GM23338 (cell line): ENCODE results near the gene HACE1. TPM values are rescaled to one million over a fixed set of nuclear protein-coding genes. Genes with fewer than 3 reads are reported as not detected.
A peak's percentile ranks its signal among the peaks of the same experiment; 100 is the strongest.

Experiments
- ATAC-seq: fragments of 200-7000 bp; cut with Tn5 transposase; 3 replicates; pipeline ENCODE4 v1.9.1; 2020
- DNase-seq: peaks from one replicate; pipeline ENCODE4 v3.0.0-alpha.2; 2015; ENCODE audit warnings: low spot score
- H2AFZ ChIP-seq: fragments of 200-600 bp; sonication (generic); 2 replicates; pipeline ENCODE4 v1.8.0; 2016; ENCODE audit warnings: antibody characterized with exemption, mild to moderate bottlenecking, moderate library complexity
- H3F3A ChIP-seq: fragments of 200-600 bp; sonication (generic); replicated peaks from 2 replicates; pipeline ENCODE4 v1.8.0; 2017; ENCODE audit warnings: antibody characterized with exemption, mixed run types, low read depth
- H3K27ac ChIP-seq: fragments of 200-600 bp; sonication (generic); 2 replicates; pipeline ENCODE4 v1.6.1; 2016; ENCODE audit warnings: low read depth
- H3K27me3 ChIP-seq: fragments of 200-600 bp; sonication (generic); 2 replicates; pipeline ENCODE4 v1.8.0; 2016; ENCODE audit warnings: mild to moderate bottlenecking, mixed run types, moderate library complexity; ENCODE audit not compliant: insufficient read depth
- H3K36me3 ChIP-seq: fragments of 200-600 bp; sonication (generic); 2 replicates; pipeline ENCODE4 v1.8.0; 2016; ENCODE audit warnings: mild to moderate bottlenecking; ENCODE audit not compliant: insufficient read depth
- H3K4me1 ChIP-seq: fragments of 200-600 bp; sonication (generic); 2 replicates; pipeline ENCODE4 v1.8.0; 2016; ENCODE audit warnings: mild to moderate bottlenecking, moderate library complexity; ENCODE audit not compliant: insufficient read depth
- H3K4me2 ChIP-seq: fragments of 200-600 bp; sonication (generic); 2 replicates; pipeline ENCODE4 v1.7.1; 2017; ENCODE audit warnings: mixed run types
- H3K4me3 ChIP-seq: fragments of 200-600 bp; sonication (generic); 2 replicates; pipeline ENCODE4 v1.6.1; 2016; ENCODE audit warnings: mixed run types
- H3K79me2 ChIP-seq: fragments of 200-600 bp; sonication (generic); replicated peaks from 2 replicates; pipeline ENCODE4 v1.8.0; 2017; ENCODE audit warnings: mild to moderate bottlenecking; ENCODE audit not compliant: insufficient read depth
- H3K9me2 ChIP-seq: fragments of 200-600 bp; sonication (generic); 2 replicates; pipeline ENCODE4 v1.8.0; 2017; ENCODE audit not compliant: insufficient read depth
- H4K20me1 ChIP-seq: fragments of 200-600 bp; sonication (generic); replicated peaks from 2 replicates; pipeline ENCODE4 v1.8.0; 2017; ENCODE audit warnings: mild to moderate bottlenecking; ENCODE audit not compliant: insufficient read depth
- H3K27ac Mint-ChIP-seq: 2 replicates; pipeline ENCODE4 v1.8.0; 2020; ENCODE audit warnings: inconsistent platforms, mild to moderate bottlenecking, moderate library complexity, mixed read lengths
- H3K27me3 Mint-ChIP-seq: 3 replicates; pipeline ENCODE4 v1.8.0; 2022; ENCODE audit warnings: low read depth, mild to moderate bottlenecking, moderate library complexity, mixed read lengths, inconsistent platforms; ENCODE audit not compliant: insufficient read depth, poor library complexity
- H3K36me3 Mint-ChIP-seq: 3 replicates; pipeline ENCODE4 v1.8.0; 2021; ENCODE audit warnings: low read depth, mild to moderate bottlenecking, inconsistent platforms, moderate library complexity, mixed read lengths
- H3K4me1 Mint-ChIP-seq: 3 replicates; pipeline ENCODE4 v1.8.0; 2020; ENCODE audit warnings: mild to moderate bottlenecking, inconsistent platforms, mixed read lengths
- H3K4me3 Mint-ChIP-seq: 3 replicates; pipeline ENCODE4 v1.8.0; 2021; ENCODE audit warnings: moderate library complexity, mild to moderate bottlenecking, inconsistent platforms, mixed read lengths
- H3K9me3 Mint-ChIP-seq: 3 replicates; pipeline ENCODE4 v1.8.0; 2020; ENCODE audit warnings: moderate library complexity, mild to moderate bottlenecking, inconsistent platforms, mixed read lengths
- EZH2 ChIP-seq: fragments of 200-600 bp; sonication (generic); IDR thresholded peaks from one replicate; pipeline ENCODE4 v1.8.0; 2017; ENCODE audit warnings: antibody characterized with exemption, mild to moderate bottlenecking, low read depth; ENCODE audit not compliant: unreplicated experiment
- JUNB ChIP-seq: IDR thresholded peaks from one replicate; pipeline ENCODE4 v1.6.1; 2016; ENCODE audit warnings: antibody characterized with exemption; ENCODE audit not compliant: unreplicated experiment
- POLR2AphosphoS5 ChIP-seq: IDR thresholded peaks from 2 replicates; pipeline ENCODE4 v1.6.1; 2016; ENCODE audit warnings: antibody characterized with exemption, low read depth
- STAT1 ChIP-seq: IDR thresholded peaks from one replicate; pipeline ENCODE4 v1.6.1; 2016; ENCODE audit warnings: antibody characterized with exemption; ENCODE audit not compliant: unreplicated experiment
- polyA plus RNA-seq: library from polyadenylated mRNA; unstranded; fragments of >200 nt; fragmentation: Nextera tagmentation; extraction: Ambion mirVana; gene quantifications from 2 replicates; pipeline ENCODE4 v1.2.1, GENCODE V29; 2016
- total RNA-seq: library from RNA; depleted of rRNA; stranded (reverse); fragments of >200 nt; shearing (Covaris generic); gene quantifications from 2 replicates; pipeline ENCODE4 v1.2.3, GENCODE V29; 2014
- TF ChIP-seq, protein P1 (sequence below), 2 experiments: fragments of 200-600 bp in 1 of 2; sonication (generic) in 1 of 2; conservative IDR thresholded peaks; 2 replicates each; pipeline versions ENCODE4 v1.5.1 to v1.6.1; 2016 to 2017; ENCODE audit warnings: antibody characterized with exemption in 2 of 2, low read depth in 2 of 2, mild to moderate bottlenecking in 2 of 2, moderate library complexity in 1 of 2
- TF ChIP-seq, protein P2 (sequence below): fragments of 250-450 bp; sonication (Bioruptor Pico); IDR thresholded peaks from 2 replicates; pipeline ENCODE4 v1.5.0; 2020; ENCODE audit warnings: mild to moderate bottlenecking, moderate library complexity

HACE1 gene
- total and polyA plus RNA-seq, 2 experiments from 2014 or later, result 8.6 to 28.7 TPM

DNA sequence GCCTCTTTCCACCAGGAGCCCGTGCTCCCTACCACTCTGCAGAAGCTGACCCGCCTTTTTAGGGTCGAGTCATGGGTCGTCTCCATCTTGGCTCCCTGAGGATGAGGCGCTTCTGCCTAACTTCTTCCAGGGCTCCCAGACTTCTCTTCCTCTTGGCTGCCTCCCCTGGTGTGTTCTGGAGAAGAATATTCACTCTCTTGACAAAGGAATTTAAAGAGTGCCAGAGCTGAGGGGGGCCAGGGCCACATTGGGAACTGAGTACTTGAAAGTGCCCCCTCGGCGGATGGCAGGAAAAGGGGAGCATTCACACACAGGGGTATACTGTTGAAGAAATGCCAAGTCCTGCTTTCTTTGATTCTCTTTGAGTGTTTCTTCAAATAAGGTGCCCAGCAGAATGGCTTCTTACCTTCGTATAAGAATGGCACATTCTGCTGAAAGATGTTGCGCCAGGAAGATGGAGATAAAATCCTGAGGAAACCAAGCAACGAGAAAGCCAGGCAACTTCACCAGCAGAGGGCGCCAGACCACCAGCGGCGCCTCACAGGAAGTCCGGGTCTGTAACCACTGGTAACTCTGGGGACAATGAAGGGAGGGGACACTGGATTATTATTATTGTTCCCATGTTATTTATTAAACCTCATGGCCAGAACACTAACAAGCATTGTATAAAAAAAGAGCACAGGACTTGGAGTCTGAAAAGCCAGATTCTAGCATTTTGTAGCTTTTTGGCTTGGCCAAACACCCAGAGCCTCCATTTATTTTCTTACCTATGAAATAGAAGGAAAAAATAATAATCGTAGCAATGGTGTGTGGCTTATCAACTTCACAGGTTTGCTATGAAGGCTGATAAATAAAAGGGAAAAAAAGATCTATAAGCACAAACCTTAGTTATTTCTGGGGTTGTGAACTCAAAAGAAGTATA lies 176.7 kb downstream of the HACE1 start:
- H2AFZ ChIP-seq, result peak overlapping the region; percentile 64

DNA sequence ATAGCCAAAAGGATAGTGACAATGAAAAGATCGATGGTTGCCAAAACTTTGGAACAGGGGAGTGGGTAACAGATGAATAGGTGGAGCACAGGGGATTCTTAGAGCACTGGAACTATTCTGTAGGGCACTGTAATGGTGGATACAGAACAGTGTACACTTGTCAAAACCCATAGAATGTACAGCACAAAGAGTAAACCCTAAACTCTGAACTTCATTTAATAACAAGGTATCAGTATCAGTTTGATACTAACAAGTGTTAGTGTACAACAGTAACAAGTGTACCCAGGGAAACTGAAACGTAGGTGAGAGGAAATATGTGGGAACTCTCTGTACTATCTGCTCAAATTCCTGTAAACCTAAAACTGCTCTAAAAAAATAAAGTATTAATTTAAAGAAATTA lies 179.2 kb downstream of the HACE1 start:
- H3K27me3 Mint-ChIP-seq, result no peaks in the 10 kb centered on the region
- H3F3A ChIP-seq, result no peaks in the 10 kb centered on the region
- H3K27ac Mint-ChIP-seq, result no peak overlapping the region
- H3K4me1 Mint-ChIP-seq, result peaks cover 7% of the 10 kb centered on the region; the same call in 2 of the 3 replicates
- H3K9me2 ChIP-seq, result no peaks in the 10 kb centered on the region
- no peak overlapping the region for H3K4me3 ChIP-seq
- H3K36me3 Mint-ChIP-seq, result peaks cover 11% of the 10 kb centered on the region
- DNase-seq, result no peak
- no peak overlapping the region for H3K4me3 Mint-ChIP-seq
- H2AFZ ChIP-seq, result no peak overlapping the region
- H3K4me1 ChIP-seq, result no peaks in the 10 kb centered on the region; the same call in 1 of the 2 replicates
- H3K79me2 ChIP-seq, result no peaks in the 10 kb centered on the region
- ATAC-seq, result no peak
- H3K27me3 ChIP-seq, result no peaks in the 10 kb centered on the region
- H4K20me1 ChIP-seq, result no peaks in the 10 kb centered on the region
- no peak overlapping the region for H3K27ac ChIP-seq
- H3K9me3 Mint-ChIP-seq, result peaks cover 25% of the 10 kb centered on the region
- no peak overlapping the region for H3K4me2 ChIP-seq
- H3K36me3 ChIP-seq, result no peaks in the 10 kb centered on the region; the same call in 1 of the 2 replicates
- TF ChIP-seq STAT1 (no peak), JUNB (no peak)

More for the DNA sequence above, 176.7 kb downstream of the HACE1 start:
- H4K20me1 ChIP-seq, result no peaks in the 10 kb centered on the region
- peaks cover 8% of the 10 kb centered on the region; the same call in 2 of the 3 replicates for H3K9me3 Mint-ChIP-seq
- no peak overlapping the region for H3K4me3 ChIP-seq
- TF ChIP-seq, protein P1, sequence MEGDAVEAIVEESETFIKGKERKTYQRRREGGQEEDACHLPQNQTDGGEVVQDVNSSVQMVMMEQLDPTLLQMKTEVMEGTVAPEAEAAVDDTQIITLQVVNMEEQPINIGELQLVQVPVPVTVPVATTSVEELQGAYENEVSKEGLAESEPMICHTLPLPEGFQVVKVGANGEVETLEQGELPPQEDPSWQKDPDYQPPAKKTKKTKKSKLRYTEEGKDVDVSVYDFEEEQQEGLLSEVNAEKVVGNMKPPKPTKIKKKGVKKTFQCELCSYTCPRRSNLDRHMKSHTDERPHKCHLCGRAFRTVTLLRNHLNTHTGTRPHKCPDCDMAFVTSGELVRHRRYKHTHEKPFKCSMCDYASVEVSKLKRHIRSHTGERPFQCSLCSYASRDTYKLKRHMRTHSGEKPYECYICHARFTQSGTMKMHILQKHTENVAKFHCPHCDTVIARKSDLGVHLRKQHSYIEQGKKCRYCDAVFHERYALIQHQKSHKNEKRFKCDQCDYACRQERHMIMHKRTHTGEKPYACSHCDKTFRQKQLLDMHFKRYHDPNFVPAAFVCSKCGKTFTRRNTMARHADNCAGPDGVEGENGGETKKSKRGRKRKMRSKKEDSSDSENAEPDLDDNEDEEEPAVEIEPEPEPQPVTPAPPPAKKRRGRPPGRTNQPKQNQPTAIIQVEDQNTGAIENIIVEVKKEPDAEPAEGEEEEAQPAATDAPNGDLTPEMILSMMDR (conservative IDR thresholded peaks at IDR 0.05; ENCODE audit: low read depth in 2 of 2), result peak; percentile 97 to 100
- no peak for TF ChIP-seq POLR2AphosphoS5
- H3K27ac ChIP-seq, result no peak overlapping the region
- DNase-seq, result peak; percentile 86
- H3K4me2 ChIP-seq, result no peak overlapping the region
- no peak overlapping the region for H3K4me3 Mint-ChIP-seq
- peak; percentile 94 for ATAC-seq
- no peaks in the 10 kb centered on the region; the same call in 1 of the 2 replicates for H3K4me1 ChIP-seq
- H3K9me2 ChIP-seq, result no peaks in the 10 kb centered on the region
- H3K27me3 Mint-ChIP-seq, result no peaks in the 10 kb centered on the region
- no peaks in the 10 kb centered on the region for H3F3A ChIP-seq
- H3K36me3 Mint-ChIP-seq, result peaks cover 3% of the 10 kb centered on the region; the same call in 1 of the 3 replicates
- peaks cover 7% of the 10 kb centered on the region; the same call in 2 of the 3 replicates for H3K4me1 Mint-ChIP-seq
- no peaks in the 10 kb centered on the region for H3K27me3 ChIP-seq
- no peaks in the 10 kb centered on the region for H3K79me2 ChIP-seq
- no peak overlapping the region for H3K27ac Mint-ChIP-seq
- H3K36me3 ChIP-seq, result no peaks in the 10 kb centered on the region; the same call in 1 of the 2 replicates

DNA sequence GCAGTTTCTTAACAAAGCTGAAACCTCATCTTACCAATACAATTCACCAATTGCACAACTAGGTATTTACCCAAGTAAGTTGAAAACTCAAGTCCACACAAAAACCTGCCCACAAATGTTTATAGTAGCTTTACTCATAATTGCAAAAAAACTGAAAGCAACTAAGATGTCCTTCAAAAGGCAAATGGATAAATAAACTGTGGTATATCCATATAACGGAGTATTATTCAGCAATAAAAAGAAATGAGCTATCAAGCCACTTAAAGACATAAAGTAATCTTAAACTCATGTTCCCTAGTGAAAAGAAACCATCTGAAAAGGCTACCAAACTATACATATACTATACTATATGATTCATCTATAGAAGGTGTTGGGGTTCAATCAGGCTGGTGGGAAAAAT lies 179.7 kb downstream of the HACE1 start:
- no peaks in the 10 kb centered on the region for H3K9me2 ChIP-seq
- no peaks in the 10 kb centered on the region for H4K20me1 ChIP-seq
- H3K27ac ChIP-seq, result no peak overlapping the region
- H3K4me3 ChIP-seq, result no peak overlapping the region
- ATAC-seq (no peak), DNase-seq (no peak)
- no peak overlapping the region for H3K4me2 ChIP-seq
- H3K4me3 Mint-ChIP-seq, result no peak overlapping the region
- no peaks in the 10 kb centered on the region for H3F3A ChIP-seq
- H3K4me1 ChIP-seq, result no peaks in the 10 kb centered on the region; the same call in 1 of the 2 replicates
- no peak overlapping the region for H2AFZ ChIP-seq
- H3K4me1 Mint-ChIP-seq, result peaks cover 7% of the 10 kb centered on the region; the same call in 2 of the 3 replicates
- H3K36me3 Mint-ChIP-seq, result peaks cover 16% of the 10 kb centered on the region
- peaks cover 30% of the 10 kb centered on the region for H3K9me3 Mint-ChIP-seq
- H3K27ac Mint-ChIP-seq, result no peak overlapping the region
- H3K36me3 ChIP-seq, result no peaks in the 10 kb centered on the region; the same call in 1 of the 2 replicates
- no peaks in the 10 kb centered on the region for H3K79me2 ChIP-seq
- no peaks in the 10 kb centered on the region for H3K27me3 Mint-ChIP-seq
- no peaks in the 10 kb centered on the region for H3K27me3 ChIP-seq
- TF ChIP-seq, protein P2, sequence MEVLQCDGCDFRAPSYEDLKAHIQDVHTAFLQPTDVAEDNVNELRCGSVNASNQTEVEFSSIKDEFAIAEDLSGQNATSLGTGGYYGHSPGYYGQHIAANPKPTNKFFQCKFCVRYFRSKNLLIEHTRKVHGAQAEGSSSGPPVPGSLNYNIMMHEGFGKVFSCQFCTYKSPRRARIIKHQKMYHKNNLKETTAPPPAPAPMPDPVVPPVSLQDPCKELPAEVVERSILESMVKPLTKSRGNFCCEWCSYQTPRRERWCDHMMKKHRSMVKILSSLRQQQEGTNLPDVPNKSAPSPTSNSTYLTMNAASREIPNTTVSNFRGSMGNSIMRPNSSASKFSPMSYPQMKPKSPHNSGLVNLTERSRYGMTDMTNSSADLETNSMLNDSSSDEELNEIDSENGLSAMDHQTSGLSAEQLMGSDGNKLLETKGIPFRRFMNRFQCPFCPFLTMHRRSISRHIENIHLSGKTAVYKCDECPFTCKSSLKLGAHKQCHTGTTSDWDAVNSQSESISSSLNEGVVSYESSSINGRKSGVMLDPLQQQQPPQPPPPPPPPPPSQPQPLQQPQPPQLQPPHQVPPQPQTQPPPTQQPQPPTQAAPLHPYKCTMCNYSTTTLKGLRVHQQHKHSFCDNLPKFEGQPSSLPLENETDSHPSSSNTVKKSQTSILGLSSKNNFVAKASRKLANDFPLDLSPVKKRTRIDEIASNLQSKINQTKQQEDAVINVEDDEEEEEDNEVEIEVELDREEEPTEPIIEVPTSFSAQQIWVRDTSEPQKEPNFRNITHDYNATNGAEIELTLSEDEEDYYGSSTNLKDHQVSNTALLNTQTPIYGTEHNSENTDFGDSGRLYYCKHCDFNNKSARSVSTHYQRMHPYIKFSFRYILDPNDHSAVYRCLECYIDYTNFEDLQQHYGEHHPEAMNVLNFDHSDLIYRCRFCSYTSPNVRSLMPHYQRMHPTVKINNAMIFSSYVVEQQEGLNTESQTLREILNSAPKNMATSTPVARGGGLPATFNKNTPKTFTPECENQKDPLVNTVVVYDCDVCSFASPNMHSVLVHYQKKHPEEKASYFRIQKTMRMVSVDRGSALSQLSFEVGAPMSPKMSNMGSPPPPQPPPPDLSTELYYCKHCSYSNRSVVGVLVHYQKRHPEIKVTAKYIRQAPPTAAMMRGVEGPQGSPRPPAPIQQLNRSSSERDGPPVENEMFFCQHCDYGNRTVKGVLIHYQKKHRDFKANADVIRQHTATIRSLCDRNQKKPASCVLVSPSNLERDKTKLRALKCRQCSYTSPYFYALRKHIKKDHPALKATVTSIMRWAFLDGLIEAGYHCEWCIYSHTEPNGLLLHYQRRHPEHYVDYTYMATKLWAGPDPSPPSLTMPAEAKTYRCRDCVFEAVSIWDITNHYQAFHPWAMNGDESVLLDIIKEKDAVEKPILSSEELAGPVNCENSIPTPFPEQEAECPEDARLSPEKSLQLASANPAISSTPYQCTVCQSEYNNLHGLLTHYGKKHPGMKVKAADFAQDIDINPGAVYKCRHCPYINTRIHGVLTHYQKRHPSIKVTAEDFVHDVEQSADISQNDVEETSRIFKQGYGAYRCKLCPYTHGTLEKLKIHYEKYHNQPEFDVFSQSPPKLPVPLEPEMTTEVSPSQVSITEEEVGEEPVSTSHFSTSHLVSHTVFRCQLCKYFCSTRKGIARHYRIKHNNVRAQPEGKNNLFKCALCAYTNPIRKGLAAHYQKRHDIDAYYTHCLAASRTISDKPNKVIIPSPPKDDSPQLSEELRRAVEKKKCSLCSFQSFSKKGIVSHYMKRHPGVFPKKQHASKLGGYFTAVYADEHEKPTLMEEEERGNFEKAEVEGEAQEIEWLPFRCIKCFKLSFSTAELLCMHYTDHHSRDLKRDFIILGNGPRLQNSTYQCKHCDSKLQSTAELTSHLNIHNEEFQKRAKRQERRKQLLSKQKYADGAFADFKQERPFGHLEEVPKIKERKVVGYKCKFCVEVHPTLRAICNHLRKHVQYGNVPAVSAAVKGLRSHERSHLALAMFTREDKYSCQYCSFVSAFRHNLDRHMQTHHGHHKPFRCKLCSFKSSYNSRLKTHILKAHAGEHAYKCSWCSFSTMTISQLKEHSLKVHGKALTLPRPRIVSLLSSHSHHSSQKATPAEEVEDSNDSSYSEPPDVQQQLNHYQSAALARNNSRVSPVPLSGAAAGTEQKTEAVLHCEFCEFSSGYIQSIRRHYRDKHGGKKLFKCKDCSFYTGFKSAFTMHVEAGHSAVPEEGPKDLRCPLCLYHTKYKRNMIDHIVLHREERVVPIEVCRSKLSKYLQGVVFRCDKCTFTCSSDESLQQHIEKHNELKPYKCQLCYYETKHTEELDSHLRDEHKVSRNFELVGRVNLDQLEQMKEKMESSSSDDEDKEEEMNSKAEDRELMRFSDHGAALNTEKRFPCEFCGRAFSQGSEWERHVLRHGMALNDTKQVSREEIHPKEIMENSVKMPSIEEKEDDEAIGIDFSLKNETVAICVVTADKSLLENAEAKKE (CRISPR knock-in tag), result no peak
- TF ChIP-seq EZH2, result no peak
